ENCODE data around the gene CARD11.

DNA sequence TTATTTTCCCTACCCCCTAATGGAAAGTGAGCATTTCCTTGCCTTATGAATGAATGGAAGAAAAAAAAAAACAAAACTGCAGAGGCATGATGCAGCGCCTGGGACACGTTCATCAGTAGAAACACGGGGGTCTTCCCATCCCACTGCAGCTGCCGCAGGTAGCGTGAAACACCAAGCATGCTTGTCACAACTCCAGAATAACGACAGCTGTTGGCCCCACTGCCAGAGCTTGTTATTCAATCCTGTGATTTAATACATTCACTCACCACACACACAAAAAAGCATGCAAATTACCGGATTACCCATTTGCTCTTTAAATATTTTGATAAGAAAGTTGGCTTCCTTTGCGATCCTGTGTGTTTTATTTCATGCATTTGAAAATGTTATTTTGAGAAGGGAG lies 151.1 kb downstream of the CARD11 start:
- TF ChIP-seq, protein P1, sequence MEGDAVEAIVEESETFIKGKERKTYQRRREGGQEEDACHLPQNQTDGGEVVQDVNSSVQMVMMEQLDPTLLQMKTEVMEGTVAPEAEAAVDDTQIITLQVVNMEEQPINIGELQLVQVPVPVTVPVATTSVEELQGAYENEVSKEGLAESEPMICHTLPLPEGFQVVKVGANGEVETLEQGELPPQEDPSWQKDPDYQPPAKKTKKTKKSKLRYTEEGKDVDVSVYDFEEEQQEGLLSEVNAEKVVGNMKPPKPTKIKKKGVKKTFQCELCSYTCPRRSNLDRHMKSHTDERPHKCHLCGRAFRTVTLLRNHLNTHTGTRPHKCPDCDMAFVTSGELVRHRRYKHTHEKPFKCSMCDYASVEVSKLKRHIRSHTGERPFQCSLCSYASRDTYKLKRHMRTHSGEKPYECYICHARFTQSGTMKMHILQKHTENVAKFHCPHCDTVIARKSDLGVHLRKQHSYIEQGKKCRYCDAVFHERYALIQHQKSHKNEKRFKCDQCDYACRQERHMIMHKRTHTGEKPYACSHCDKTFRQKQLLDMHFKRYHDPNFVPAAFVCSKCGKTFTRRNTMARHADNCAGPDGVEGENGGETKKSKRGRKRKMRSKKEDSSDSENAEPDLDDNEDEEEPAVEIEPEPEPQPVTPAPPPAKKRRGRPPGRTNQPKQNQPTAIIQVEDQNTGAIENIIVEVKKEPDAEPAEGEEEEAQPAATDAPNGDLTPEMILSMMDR (IDR thresholded peaks at IDR 0.05): no peak
- no peak for TF ChIP-seq POLR2A (IDR thresholded peaks at IDR 0.05)
